NCI-H2081 treated with DMSO at 0.1 percent for 48 hours (cell line): ENCODE measurements around the gene FLT4.

Source experiments
- DNase-seq: peaks from one replicate; lab custom pipeline; 2025; lab: John Stamatoyannopoulos, UW

FLT4 gene

GRCh38 chr5:180642181-180642775 is 7.1 kb downstream of the FLT4 start:
- DNase-seq: no peak

- DNase-seq: no peak
Measured at GRCh38 chr5:180641566-180641900, 7.9 kb downstream of the FLT4 start.

- DNase-seq: no peak
Measured at GRCh38 chr5:180640861-180641565, 8.4 kb downstream of the FLT4 start.

- DNase-seq: no peak
Measured at GRCh38 chr5:180640611-180640860, 8.9 kb downstream of the FLT4 start.

GRCh38 chr5:180639741-180640610 is 9.4 kb downstream of the FLT4 start:
- no peak for DNase-seq

GRCh38 chr5:180639287-180639686 is 10.1 kb downstream of the FLT4 start:
- no peak for DNase-seq

- DNase-seq: no peak
Measured at GRCh38 chr5:180637962-180638680, 11.3 kb downstream of the FLT4 start.

GRCh38 chr5:180636403-180637075 is 12.9 kb downstream of the FLT4 start:
- no peak for DNase-seq

GRCh38 chr5:180636016-180636402 is 13.4 kb downstream of the FLT4 start:
- no peak for DNase-seq

- no peak for DNase-seq
Measured at GRCh38 chr5:180633283-180634177, 15.9 kb downstream of the FLT4 start.

- DNase-seq: no peak
Measured at GRCh38 chr5:180632768-180633167, 16.6 kb downstream of the FLT4 start.

GRCh38 chr5:180631549-180632383 is 17.6 kb downstream of the FLT4 start:
- DNase-seq: no peak

- DNase-seq: no peak
Measured at GRCh38 chr5:180630426-180630825, 19.0 kb downstream of the FLT4 start.

GRCh38 chr5:180629831-180630382 is 19.5 kb downstream of the FLT4 start:
- no peak for DNase-seq

- no peak for DNase-seq
Measured at GRCh38 chr5:180628827-180629750, 20.3 kb downstream of the FLT4 start.

- DNase-seq: no peak
Measured at GRCh38 chr5:180628211-180628610, 21.2 kb downstream of the FLT4 start.

- no peak for DNase-seq
Measured at GRCh38 chr5:180627386-180628120, 21.8 kb downstream of the FLT4 start.
